ENCODE results near the gene COL1A1.

DNA sequence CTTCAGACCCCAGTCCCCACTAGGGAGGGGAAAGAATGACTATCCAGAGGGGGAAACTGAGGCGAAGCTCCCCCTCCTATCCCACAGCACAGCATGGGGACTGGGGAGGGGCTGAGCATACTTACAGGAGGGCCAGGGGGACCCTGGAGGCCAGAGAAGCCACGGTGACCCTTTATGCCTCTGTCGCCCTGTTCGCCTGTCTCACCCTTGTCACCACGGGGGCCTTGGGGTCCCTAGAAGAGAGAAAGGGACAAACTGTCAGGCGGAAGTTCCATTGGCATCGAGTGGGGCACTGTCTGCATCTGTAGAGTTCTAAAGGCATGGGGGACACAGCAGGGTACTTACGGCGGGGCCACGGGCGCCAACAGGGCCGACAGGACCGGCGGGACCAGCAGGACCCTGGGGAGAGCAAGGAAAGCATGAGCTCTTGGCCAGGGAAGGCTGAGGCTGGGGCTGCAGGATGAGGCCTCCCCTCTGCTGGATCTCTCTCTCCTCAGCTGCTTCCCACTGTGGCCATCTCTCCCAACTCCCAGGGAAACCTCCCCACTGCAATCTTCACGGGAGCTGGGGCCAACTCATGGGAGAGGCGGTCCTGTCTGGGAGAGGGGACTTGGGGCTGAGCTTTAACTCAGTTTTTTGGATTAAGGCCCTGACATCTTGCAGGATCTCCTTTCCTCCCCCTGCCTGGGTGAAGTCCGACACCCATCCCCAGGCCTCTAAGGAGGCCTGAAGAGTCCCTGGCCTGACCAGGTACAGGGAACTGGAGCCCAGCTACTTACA lies 13.5 kb downstream of the COL1A1 start:
- TF ChIP-seq, protein P1, sequence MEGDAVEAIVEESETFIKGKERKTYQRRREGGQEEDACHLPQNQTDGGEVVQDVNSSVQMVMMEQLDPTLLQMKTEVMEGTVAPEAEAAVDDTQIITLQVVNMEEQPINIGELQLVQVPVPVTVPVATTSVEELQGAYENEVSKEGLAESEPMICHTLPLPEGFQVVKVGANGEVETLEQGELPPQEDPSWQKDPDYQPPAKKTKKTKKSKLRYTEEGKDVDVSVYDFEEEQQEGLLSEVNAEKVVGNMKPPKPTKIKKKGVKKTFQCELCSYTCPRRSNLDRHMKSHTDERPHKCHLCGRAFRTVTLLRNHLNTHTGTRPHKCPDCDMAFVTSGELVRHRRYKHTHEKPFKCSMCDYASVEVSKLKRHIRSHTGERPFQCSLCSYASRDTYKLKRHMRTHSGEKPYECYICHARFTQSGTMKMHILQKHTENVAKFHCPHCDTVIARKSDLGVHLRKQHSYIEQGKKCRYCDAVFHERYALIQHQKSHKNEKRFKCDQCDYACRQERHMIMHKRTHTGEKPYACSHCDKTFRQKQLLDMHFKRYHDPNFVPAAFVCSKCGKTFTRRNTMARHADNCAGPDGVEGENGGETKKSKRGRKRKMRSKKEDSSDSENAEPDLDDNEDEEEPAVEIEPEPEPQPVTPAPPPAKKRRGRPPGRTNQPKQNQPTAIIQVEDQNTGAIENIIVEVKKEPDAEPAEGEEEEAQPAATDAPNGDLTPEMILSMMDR (IDR thresholded peaks at IDR 0.05) = no peak
- TF ChIP-seq POLR2A (IDR thresholded peaks at IDR 0.05) = no peak

Measured in ovary (tissue), 3 donors.